Left cardiac atrium (tissue), 4 donors: ENCODE measurements around the gene HEY2. TPM values are rescaled to one million over a fixed set of nuclear protein-coding genes. Genes with fewer than 3 reads are reported as not detected.
"Not testable (repeated sequence)": the region's sequence is repeated elsewhere in the genome, so short reads cannot be mapped to it uniquely, and the experiment has no call there.

ENCODE experiments used
- ATAC-seq, 2 donors: fragments of 200-7000 bp; cut with Tn5 transposase; one replicate each; pipeline ENCODE4 v1.9.1; 2020; ENCODE audit warnings: mild to moderate bottlenecking in 2 of 2, moderate library complexity in 2 of 2
- DNase-seq: peaks from one replicate; pipeline ENCODE4 v3.0.0-alpha.2; 2020
- intact Hi-C, 2 donors: fragments of 100-400 bp; cut with DNase I; formaldehyde crosslinking; loops; one replicate each; pipeline versions ENCODE4 v1.14.1 to v1.15.1; 2022 to 2023
- total RNA-seq, 2 donors: library from RNA; stranded (reverse); fragmentation: NEBNext Ultra II Directional; extraction: Animal tissue kit (Norgen Biotek cat#: 25700); gene quantifications; one replicate each; pipeline ENCODE4 v1.2.1, GENCODE V29; 2021
- donor health status: DM: no; HTN: yes; CAD: no.
- donor health status: DM: no; HTN: yes; CAD: no; lungs with severe emphysema.
- donor health status: DM: yes; HTN: yes; CAD: no.
- donor health status: Dilated cardiomyopathy.

Gene HEY2
- total RNA-seq, 2 donors from 2014 or later: 2.1 to 2.5 TPM

- intact Hi-C loops: no loop called here
- DNase-seq (peak; percentile 86), ATAC-seq (peak; percentile 94 to 97)
Measured at GRCh38 chr6:125790358-125791150, 41.1 kb downstream of the HEY2 start, which contains the start of gene NCOA7. TSS of gene NCOA7 (plus strand) at chr6:125790960. CDS start at chr6:125815355, 24,395 bp downstream.

GRCh38 chr6:125791151-125791819, 41.9 kb downstream of the HEY2 start:
- intact Hi-C loops: no loop called here
- ATAC-seq (peak; percentile 34 to 62), DNase-seq (peak; percentile 44)

GRCh38 chr6:125791820-125792165, 42.4 kb downstream of the HEY2 start:
- intact Hi-C loops: no loop called here
- no peak for DNase-seq
- ATAC-seq: no peak

GRCh38 chr6:125792172-125792571, 42.7 kb downstream of the HEY2 start:
- DNase-seq: no peak
- intact Hi-C loops: no loop called here
- no peak for ATAC-seq

GRCh38 chr6:125792680-125793079, 43.2 kb downstream of the HEY2 start:
- intact Hi-C loops: no loop called here
- DNase-seq (no peak), ATAC-seq (no peak)

- intact Hi-C loops: no loop called here
- ATAC-seq (no peak), DNase-seq (no peak)
Measured at GRCh38 chr6:125793280-125793679, 43.8 kb downstream of the HEY2 start.

- intact Hi-C loops: no loop called here
- no peak for DNase-seq
- no peak for ATAC-seq
Measured at GRCh38 chr6:125793863-125794262, 44.4 kb downstream of the HEY2 start.

GRCh38 chr6:125794342-125795137, 45.1 kb downstream of the HEY2 start:
- ATAC-seq: no peak
- DNase-seq: no peak
- intact Hi-C loops: no loop called here

- intact Hi-C loops: no loop called here
- DNase-seq (no peak), ATAC-seq (no peak)
Measured at GRCh38 chr6:125795301-125795700, 45.9 kb downstream of the HEY2 start.

- intact Hi-C loops: no loop called here
- DNase-seq (no peak), ATAC-seq (no peak)
Measured at GRCh38 chr6:125797120-125797885, 47.9 kb downstream of the HEY2 start.

GRCh38 chr6:125797886-125798444, 48.5 kb downstream of the HEY2 start:
- DNase-seq (no peak), ATAC-seq (no peak)
- intact Hi-C loops: no loop called here

- intact Hi-C loops: no loop called here
- no peak for ATAC-seq
- no peak for DNase-seq
Measured at GRCh38 chr6:125798734-125799508, 49.5 kb downstream of the HEY2 start.

GRCh38 chr6:125802383-125802782, 53.0 kb downstream of the HEY2 start:
- DNase-seq (no peak), ATAC-seq (no peak)
- intact Hi-C loops: no loop called here

GRCh38 chr6:125802943-125803377, 53.5 kb downstream of the HEY2 start:
- DNase-seq (no peak), ATAC-seq (peak; percentile 34 to 55)
- intact Hi-C loops: no loop called here

- intact Hi-C loops: no loop called here
- no peak for DNase-seq
- ATAC-seq: no peak
Measured at GRCh38 chr6:125804264-125804663, 54.8 kb downstream of the HEY2 start.

- intact Hi-C loops, ATAC-seq: not testable (repeated sequence)
Measured at GRCh38 chr6:125804866-125805425, 55.5 kb downstream of the HEY2 start.

GRCh38 chr6:125806813-125807212, 57.4 kb downstream of the HEY2 start:
- DNase-seq (no peak), ATAC-seq (no peak)
- intact Hi-C loops: no loop called here

More at GRCh38 chr6:125804866-125805425, 55.5 kb downstream of the HEY2 start:
- not testable (repeated sequence) for DNase-seq

- no peak for ATAC-seq
- no peak for DNase-seq
- intact Hi-C loops: no loop called here
Measured at GRCh38 chr6:125807293-125807692, 57.9 kb downstream of the HEY2 start.
